ENCODE measurements around the gene TPCN1. TPM values are rescaled to one million over a fixed set of nuclear protein-coding genes. Genes with fewer than 3 reads are reported as not detected.

The TPCN1 gene
- total and polyA plus RNA-seq, 2 experiments from 2014 or later, result 14.4 to 16.2 TPM

- TF ChIP-seq ETS1 (IDR thresholded peaks at IDR 0.05) (no peak), ZNF462 (CRISPR knock-in tag; IDR thresholded peaks at IDR 0.05) (no peak), ZNF331 (CRISPR knock-in tag; IDR thresholded peaks at IDR 0.05; ENCODE audit: low read depth) (no peak), EZH2 (IDR thresholded peaks at IDR 0.05; ENCODE audit: low read depth, unreplicated experiment) (no peak)
Observed at GRCh38 chr12:113333877-113334785, 112.9 kb downstream of the TPCN1 start (continued).

GRCh38 chr12:113334786-113335539 lies 113.7 kb downstream of the TPCN1 start, which contains the start of gene SLC8B1:
Gene SLC8B1 (minus strand): TSS chr12:113335109. CDS start chr12:113332878, 2,231 bp downstream.
- Histone ChIP-seq H3K27ac (ENCODE audit: low read depth) (no peak within 1 kb of the TSS), H3K9me2 (ENCODE audit: insufficient read depth) (no peaks in the 10 kb centered on the region), H3K4me3 (peak within 1 kb of the TSS; percentile 75), H3K27me3 (ENCODE audit: insufficient read depth) (peaks cover 10% of the 10 kb centered on the region), H4K20me1 (replicated peaks; ENCODE audit: insufficient read depth) (no peaks in the 10 kb centered on the region), H3K79me2 (replicated peaks; ENCODE audit: insufficient read depth) (no peaks in the 10 kb centered on the region), H3K36me3 (ENCODE audit: insufficient read depth) (no peaks in the 10 kb centered on the region; the same call in 1 of the 2 replicates), H3K4me1 (ENCODE audit: insufficient read depth) (peaks cover 14% of the 10 kb centered on the region), H3F3A (replicated peaks; ENCODE audit: low read depth) (no peaks in the 10 kb centered on the region), H3K4me2 (peak within 1 kb of the TSS; percentile 85), H2AFZ (peak within 1 kb of the TSS; percentile 90)
- peaks cover 31% of the 10 kb centered on the region for H3K27me3 Mint-ChIP-seq (ENCODE audit: insufficient read depth, low read depth, poor library complexity)
- peak; percentile 87 for DNase-seq (ENCODE audit: low spot score)
- H3K27ac Mint-ChIP-seq, result no peak within 1 kb of the TSS
- ATAC-seq, result peak; percentile 95
- H3K4me1 Mint-ChIP-seq, result peaks cover 10% of the 10 kb centered on the region
- H3K9me3 Mint-ChIP-seq, result no peaks in the 10 kb centered on the region; the same call in 2 of the 3 replicates
- peaks cover 16% of the 10 kb centered on the region for H3K36me3 Mint-ChIP-seq (ENCODE audit: low read depth)
- peak within 1 kb of the TSS; percentile 84 for H3K4me3 Mint-ChIP-seq
- peak; percentile 86 for TF ChIP-seq POLR2AphosphoS5 (IDR thresholded peaks at IDR 0.05; ENCODE audit: low read depth)
- no peak for TF ChIP-seq NANOG (IDR thresholded peaks at IDR 0.05; ENCODE audit: borderline replicate concordance)
